Right lobe of liver (tissue), 4 donors: ENCODE measurements around the gene MAJIN.

ENCODE experiments used
- POLR2A ChIP-seq: fragments of 450-650 bp; IDR thresholded peaks from one replicate; pipeline ENCODE4 v1.6.1; 2017; ENCODE audit warnings: antibody characterized with exemption, mild to moderate bottlenecking
- TF ChIP-seq, protein P1 (sequence below), 4 donors: fragments of 200-600 bp in 3 of 4; fragments of 450-650 bp in 1 of 4; IDR thresholded peaks; one replicate each; pipeline versions ENCODE4 v1.5.1 to v1.8.0; 2016 to 2022; ENCODE audit warnings: antibody characterized with exemption in 4 of 4, mild to moderate bottlenecking in 2 of 4
- donor health status: DM: no; HTN: no; CAD: no.
- donor health status: DM: no; HTN: no; CAD: no.
- donor health status: DM: no; HTN: yes; CAD: no.

DNA sequence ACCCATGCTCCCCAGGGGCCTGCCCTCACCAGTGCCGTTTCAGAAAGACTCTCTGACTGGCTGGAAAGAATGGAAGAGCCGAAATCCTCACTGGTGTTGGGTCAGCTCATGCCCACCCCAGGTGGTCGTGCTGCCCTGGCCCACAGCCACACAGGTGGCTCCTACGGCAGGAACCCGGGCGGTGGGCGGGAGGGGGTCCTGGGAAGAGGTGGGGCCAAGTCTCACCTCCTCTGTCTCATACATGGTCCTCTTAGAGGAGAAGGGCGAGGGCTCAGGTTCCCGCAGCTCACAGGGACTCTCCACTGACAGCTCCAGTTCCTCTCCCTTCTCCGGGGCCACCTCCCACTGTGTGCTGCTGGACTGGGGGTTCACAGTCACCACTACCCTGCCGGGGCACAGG is 63.1 kb downstream of the MAJIN start:
- TF ChIP-seq, protein P1, sequence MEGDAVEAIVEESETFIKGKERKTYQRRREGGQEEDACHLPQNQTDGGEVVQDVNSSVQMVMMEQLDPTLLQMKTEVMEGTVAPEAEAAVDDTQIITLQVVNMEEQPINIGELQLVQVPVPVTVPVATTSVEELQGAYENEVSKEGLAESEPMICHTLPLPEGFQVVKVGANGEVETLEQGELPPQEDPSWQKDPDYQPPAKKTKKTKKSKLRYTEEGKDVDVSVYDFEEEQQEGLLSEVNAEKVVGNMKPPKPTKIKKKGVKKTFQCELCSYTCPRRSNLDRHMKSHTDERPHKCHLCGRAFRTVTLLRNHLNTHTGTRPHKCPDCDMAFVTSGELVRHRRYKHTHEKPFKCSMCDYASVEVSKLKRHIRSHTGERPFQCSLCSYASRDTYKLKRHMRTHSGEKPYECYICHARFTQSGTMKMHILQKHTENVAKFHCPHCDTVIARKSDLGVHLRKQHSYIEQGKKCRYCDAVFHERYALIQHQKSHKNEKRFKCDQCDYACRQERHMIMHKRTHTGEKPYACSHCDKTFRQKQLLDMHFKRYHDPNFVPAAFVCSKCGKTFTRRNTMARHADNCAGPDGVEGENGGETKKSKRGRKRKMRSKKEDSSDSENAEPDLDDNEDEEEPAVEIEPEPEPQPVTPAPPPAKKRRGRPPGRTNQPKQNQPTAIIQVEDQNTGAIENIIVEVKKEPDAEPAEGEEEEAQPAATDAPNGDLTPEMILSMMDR (IDR thresholded peaks at IDR 0.05) = no peak
- no peak for TF ChIP-seq POLR2A
